Large intestine (tissue), 3 donors: Measurements from ENCODE around the gene MYO5B. TPM values are rescaled to one million over a fixed set of nuclear protein-coding genes. Genes with fewer than 3 reads are reported as not detected.

Source experiments
- DNase-seq, 2 donors: peaks; one replicate each; pipeline versions ENCODE4 v3.0.0 to v3.0.0-alpha.2; 2013
- H3K27ac ChIP-seq: one replicate; pipeline ENCODE4 v1.5.1; 2013; ENCODE audit warnings: low read length
- H3K27me3 ChIP-seq: 2 replicates; pipeline ENCODE4 v1.6.1; 2013; ENCODE audit warnings: low read length; ENCODE audit not compliant: control insufficient read depth, insufficient read depth
- H3K36me3 ChIP-seq: 2 replicates; pipeline ENCODE4 v1.6.1; 2013; ENCODE audit warnings: low read length; ENCODE audit not compliant: control insufficient read depth, insufficient read depth
- H3K4me1 ChIP-seq: one replicate; pipeline ENCODE4 v1.6.1; 2013; ENCODE audit warnings: low read length; ENCODE audit not compliant: control insufficient read depth, insufficient read depth
- H3K4me3 ChIP-seq: one replicate; pipeline ENCODE4 v1.5.1; 2013; ENCODE audit warnings: low read length
- H3K9me3 ChIP-seq: one replicate; pipeline ENCODE4 v1.6.1; 2013; ENCODE audit warnings: mild to moderate bottlenecking, low read depth, low read length, moderate library complexity; ENCODE audit not compliant: control insufficient read depth
- WGBS: methylation state at CpG from one replicate; pipeline ENCODE4 v1.1.5; 2013; ENCODE audit warnings: low lambda C conversion rate; ENCODE audit not compliant: insufficient coverage; 5-methylcytosine and 5-hydroxymethylcytosine counted together
- polyA plus RNA-seq: library from polyadenylated mRNA; unstranded; fragments of 120-200 nt; gene quantifications from one replicate; pipeline ENCODE4 v1.2.1, GENCODE V29; 2013

The MYO5B gene
- polyA plus RNA-seq, 1 donor = 52.0 TPM

DNA sequence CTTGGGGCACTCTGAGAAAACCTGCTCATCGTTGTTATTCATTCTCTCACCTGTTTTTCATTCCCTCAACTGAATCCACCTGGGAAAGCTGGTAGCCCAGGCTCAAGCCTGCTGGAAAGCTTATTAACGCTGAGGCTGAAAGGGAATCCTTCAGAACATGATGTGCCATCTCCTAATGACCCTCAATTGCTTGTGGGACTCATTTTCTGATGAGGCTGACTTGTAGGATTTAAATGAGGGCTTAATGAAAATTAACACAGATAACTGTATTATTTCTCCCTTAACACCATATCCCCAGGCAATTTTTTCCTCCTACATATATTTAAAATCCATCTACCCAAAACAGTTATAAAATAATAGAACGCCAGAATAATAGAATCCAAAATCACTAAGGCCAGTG is 218.9 kb downstream of the MYO5B start:
- whole genome bisulfite sequencing = 94% methylated on average over 2 of the region's 3 CpGs
- Histone ChIP-seq H3K27ac (no peak overlapping the region), H3K4me3 (no peak overlapping the region), H3K4me1 (no peaks in the 10 kb centered on the region), H3K9me3 (no peaks in the 10 kb centered on the region), H3K36me3 (peaks cover 43% of the 10 kb centered on the region), H3K27me3 (no peaks in the 10 kb centered on the region)
- DNase-seq = no peak

DNA sequence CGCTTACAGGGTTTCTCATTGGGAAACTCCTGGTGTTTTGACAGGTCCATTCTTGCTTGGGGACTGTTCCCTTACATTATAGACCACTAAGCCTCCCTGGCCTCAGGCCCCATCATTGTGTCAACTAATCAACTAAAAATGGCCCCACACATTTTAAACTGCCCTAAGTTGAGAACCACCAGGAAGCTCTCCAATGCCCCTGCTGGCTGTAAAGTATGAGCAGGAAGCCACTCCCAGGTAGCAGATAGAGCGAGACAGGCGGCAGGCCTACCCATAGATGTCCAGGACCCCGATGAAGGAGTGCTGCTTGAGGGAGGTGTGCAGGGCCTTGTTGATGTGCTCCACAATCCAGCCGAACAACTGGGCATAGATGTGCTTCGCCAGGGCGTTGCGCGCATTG is 220.9 kb downstream of the MYO5B start:
- no peaks in the 10 kb centered on the region for H3K27me3 ChIP-seq
- DNase-seq = no peak
- peaks cover 44% of the 10 kb centered on the region for H3K36me3 ChIP-seq
- H3K4me1 ChIP-seq = peaks cover under 1% of the 10 kb centered on the region
- no CpG with 5 or more reads among the region's 9 CpGs for WGBS
- no peak overlapping the region for H3K4me3 ChIP-seq
- H3K27ac ChIP-seq = no peak overlapping the region
- H3K9me3 ChIP-seq = no peaks in the 10 kb centered on the region

DNA sequence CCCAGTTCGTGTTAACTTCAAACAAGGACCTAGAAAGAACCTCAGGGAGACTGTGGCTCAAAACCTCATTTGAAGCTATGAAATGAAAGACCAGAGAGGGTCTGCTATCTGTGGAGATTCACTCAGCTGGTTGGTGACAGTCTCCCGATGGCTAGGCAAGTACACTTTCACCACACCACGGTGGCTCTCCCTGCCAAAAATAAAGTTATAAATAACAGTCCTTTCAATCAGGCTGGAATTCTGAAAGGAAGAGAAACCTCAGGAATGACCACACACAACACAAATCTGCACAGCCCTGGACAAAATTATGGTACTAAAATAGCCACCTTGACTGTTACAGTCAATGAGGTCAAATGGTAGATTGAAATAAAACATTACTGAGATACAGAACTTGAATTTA is 221.4 kb downstream of the MYO5B start:
- Histone ChIP-seq H3K4me1 (peaks cover 5% of the 10 kb centered on the region), H3K27me3 (no peaks in the 10 kb centered on the region), H3K9me3 (no peaks in the 10 kb centered on the region), H3K36me3 (peaks cover 41% of the 10 kb centered on the region), H3K27ac (no peak overlapping the region), H3K4me3 (no peak overlapping the region)
- WGBS = no CpG with 5 or more reads among the region's 3 CpGs
- DNase-seq = no peak

DNA sequence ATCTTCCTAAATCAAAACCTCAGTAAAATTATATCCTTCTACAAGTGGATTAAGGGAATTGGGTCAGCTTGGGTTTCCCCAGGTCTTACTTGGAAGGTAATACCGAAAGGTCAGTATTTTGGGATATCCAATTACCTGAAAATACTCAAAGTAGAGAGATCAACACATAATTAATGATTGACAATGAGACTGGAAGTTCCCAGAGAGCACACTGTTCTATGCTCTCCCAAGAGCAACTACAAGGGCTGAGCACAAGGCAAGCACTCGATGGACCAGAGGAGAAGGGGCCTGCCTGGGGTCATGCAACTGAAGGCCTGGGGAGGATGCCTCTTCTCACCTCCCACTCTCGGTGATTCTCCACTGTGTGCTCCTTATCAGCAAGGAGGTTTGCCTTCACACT is 222.4 kb downstream of the MYO5B start:
- no peak for DNase-seq
- 60% methylated on average over 1 of the region's 3 CpGs for WGBS
- H3K4me1 ChIP-seq = peaks cover 13% of the 10 kb centered on the region
- no peak overlapping the region for H3K27ac ChIP-seq
- no peaks in the 10 kb centered on the region for H3K9me3 ChIP-seq
- H3K27me3 ChIP-seq = no peaks in the 10 kb centered on the region
- no peak overlapping the region for H3K4me3 ChIP-seq
- peaks cover 31% of the 10 kb centered on the region for H3K36me3 ChIP-seq

GRCh38 chr18:49971462-49971861 is 223.5 kb downstream of the MYO5B start:
- no peak overlapping the region for H3K4me3 ChIP-seq
- no peaks in the 10 kb centered on the region for H3K27me3 ChIP-seq
- H3K4me1 ChIP-seq = peaks cover 18% of the 10 kb centered on the region
- no peak for DNase-seq
- H3K36me3 ChIP-seq = peaks cover 31% of the 10 kb centered on the region
- H3K9me3 ChIP-seq = no peaks in the 10 kb centered on the region
- H3K27ac ChIP-seq = no peak overlapping the region
- 50% methylated on average over 1 of the region's 1 CpG for WGBS

DNA sequence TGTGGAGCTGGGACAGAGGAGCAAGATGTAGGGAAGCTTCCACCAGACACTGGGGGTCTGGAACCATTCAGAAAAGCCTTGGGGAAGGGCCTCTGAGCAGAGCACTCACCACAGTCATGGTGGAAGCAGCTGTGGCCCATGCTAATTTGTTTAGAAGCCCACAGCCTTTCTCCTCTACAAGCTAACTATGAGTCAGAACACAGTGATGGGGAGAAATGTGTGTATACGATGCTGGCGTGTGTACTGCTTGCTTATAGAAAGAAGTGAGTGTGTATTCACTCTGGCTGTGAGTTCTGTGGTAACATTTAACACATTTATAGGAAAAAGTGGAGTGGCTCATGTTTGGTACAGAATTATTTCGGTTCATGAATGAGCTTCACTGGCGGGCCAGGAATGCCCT is 224.6 kb downstream of the MYO5B start:
- H3K27ac ChIP-seq = no peak overlapping the region
- H3K9me3 ChIP-seq = no peaks in the 10 kb centered on the region
- no peak overlapping the region for H3K4me3 ChIP-seq
- H3K4me1 ChIP-seq = peaks cover 27% of the 10 kb centered on the region
- no peak for DNase-seq
- WGBS = no CpG with 5 or more reads among the region's 4 CpGs
- peaks cover 33% of the 10 kb centered on the region for H3K36me3 ChIP-seq
- no peaks in the 10 kb centered on the region for H3K27me3 ChIP-seq

GRCh38 chr18:49968644-49969309 is 226.2 kb downstream of the MYO5B start:
- peaks cover 27% of the 10 kb centered on the region for H3K4me1 ChIP-seq
- no peak overlapping the region for H3K27ac ChIP-seq
- no peaks in the 10 kb centered on the region for H3K27me3 ChIP-seq
- H3K4me3 ChIP-seq = no peak overlapping the region
- DNase-seq = peak in 1 of 2 donors; percentile 7
- peaks cover 36% of the 10 kb centered on the region for H3K36me3 ChIP-seq
- WGBS = no CpG with 5 or more reads among the region's 5 CpGs
- H3K9me3 ChIP-seq = no peaks in the 10 kb centered on the region

GRCh38 chr18:49967636-49968313 is 227.2 kb downstream of the MYO5B start:
- no peaks in the 10 kb centered on the region for H3K27me3 ChIP-seq
- 80% methylated on average over 1 of the region's 7 CpGs for WGBS
- no peak overlapping the region for H3K4me3 ChIP-seq
- H3K9me3 ChIP-seq = no peaks in the 10 kb centered on the region
- peaks cover 27% of the 10 kb centered on the region for H3K4me1 ChIP-seq
- H3K27ac ChIP-seq = peak overlapping the region; percentile 7
- peaks cover 38% of the 10 kb centered on the region for H3K36me3 ChIP-seq
- DNase-seq = peak; percentile 22 to 75

DNA sequence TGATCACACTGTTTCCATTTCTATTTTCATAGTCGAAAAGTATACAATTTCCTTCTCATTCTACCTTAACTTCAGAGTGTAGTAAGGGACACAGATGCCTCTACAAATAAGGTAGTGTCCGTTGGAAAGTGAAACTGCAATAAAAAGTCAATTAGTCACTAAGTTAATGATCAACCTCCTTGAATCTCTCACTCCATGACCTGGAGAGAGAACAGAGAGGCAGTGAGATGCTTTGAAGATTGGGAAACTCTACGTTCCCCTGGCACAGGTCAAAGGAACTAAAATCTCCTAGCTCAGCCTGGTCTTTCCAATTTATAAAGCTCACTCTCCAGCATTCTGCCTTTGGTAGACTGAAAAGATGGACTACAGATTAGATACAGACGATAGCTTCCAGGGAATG is 227.8 kb downstream of the MYO5B start:
- Histone ChIP-seq H3K4me3 (no peak overlapping the region), H3K27me3 (no peaks in the 10 kb centered on the region), H3K4me1 (peaks cover 27% of the 10 kb centered on the region), H3K27ac (peak overlapping the region; percentile 7), H3K9me3 (no peaks in the 10 kb centered on the region), H3K36me3 (peaks cover 44% of the 10 kb centered on the region)
- DNase-seq = peak; percentile 61 to 87
- 14% methylated on average over 1 of the region's 4 CpGs for WGBS

- no peaks in the 10 kb centered on the region for H3K27me3 ChIP-seq
- H3K27ac ChIP-seq = no peak overlapping the region
- no CpG with 5 or more reads among the region's 3 CpGs for WGBS
These were observed 228.9 kb downstream of the MYO5B start for GRCh38 chr18:49966090-49966489.

GRCh38 chr18:49963217-49963616 is 231.7 kb downstream of the MYO5B start:
- Histone ChIP-seq H3K27ac (no peak overlapping the region), H3K9me3 (no peaks in the 10 kb centered on the region), H3K27me3 (no peaks in the 10 kb centered on the region), H3K36me3 (peaks cover 45% of the 10 kb centered on the region), H3K4me3 (no peak overlapping the region), H3K4me1 (peaks cover 21% of the 10 kb centered on the region)
- WGBS = no CpG with 5 or more reads among the region's 4 CpGs
- DNase-seq = no peak

More at GRCh38 chr18:49966090-49966489, 228.9 kb downstream of the MYO5B start:
- Histone ChIP-seq H3K4me1 (peaks cover 27% of the 10 kb centered on the region), H3K9me3 (no peaks in the 10 kb centered on the region), H3K36me3 (peaks cover 42% of the 10 kb centered on the region), H3K4me3 (no peak overlapping the region)
- peak in 1 of 2 donors; percentile 8 for DNase-seq
